Measurements from ENCODE around the gene MOSPD2.

Gene MOSPD2

DNA sequence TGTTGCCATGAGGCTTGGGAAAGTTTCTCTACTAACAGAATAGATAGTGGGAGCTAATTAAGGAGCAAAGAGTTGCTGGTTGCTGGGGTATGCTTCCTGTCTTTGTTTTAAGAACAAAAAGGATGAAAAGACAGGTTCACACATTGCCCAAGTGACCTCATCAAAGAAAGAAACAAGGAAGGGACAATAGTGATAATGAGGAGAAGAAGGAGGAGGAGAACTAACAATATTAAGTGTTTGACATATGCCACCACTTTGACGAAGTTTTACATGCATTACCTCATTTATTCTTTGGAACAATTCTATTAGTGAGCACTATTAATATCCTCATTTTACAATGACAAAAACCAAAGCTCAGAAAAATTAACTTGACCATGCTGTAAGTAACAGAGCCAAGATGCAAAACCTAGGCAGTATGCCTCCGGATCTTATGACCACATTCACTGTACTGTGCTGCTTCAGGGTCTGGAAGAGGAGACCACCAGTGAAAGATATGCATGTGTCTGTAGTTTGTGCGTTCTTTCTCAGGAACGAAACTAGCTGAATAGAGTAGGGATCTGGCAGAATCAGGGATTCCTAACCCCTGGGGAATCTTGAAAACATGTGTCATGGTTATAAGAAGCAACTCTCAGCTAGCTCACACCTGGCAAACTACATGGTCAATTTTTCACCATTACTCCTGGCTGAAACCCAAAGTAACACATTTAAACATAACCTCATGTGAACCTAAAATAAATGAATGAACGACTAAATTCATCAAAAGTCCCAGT, 83.8 kb downstream of the MOSPD2 start:
- TF ChIP-seq RAD21 (IDR thresholded peaks at IDR 0.05; ENCODE audit: low read depth), result no peak

DNA sequence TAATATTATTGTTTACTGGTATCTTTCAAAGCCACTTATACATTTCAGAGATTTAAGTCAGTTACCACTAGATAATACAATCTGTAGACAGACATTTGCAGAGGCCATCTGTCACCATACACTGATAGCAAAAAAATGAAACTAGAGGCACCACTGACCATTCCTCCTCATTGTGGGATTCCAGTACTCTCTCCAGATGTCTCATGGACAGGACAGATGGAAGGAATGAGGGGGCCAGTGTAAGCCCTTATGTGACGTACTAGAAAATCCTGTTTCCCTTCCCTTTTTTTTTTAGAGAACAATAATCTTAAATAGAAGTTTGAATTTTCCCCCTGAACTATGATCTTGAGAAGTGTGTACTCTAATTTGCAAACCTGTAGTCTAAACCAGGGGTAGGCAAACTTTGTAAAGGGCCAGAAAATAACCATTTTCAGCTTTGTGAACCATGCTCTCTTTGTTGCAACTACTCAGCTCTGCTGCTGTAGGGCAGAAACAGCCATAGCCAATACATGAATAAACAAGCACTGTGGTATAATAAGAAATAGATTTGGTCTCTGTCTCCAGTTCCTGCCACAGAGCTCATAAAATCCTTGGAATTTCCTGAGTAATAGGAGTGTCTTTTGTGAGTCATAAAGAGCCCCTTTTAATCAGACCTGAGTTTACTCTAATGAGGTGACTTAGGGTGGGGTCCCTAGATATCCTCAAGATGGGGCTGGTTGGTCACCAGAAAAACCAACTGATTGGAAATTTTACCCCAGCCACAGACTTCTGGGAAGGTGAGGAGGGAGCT, 90.4 kb downstream of the MOSPD2 start:
- TF ChIP-seq EP300 (IDR thresholded peaks at IDR 0.05; ENCODE audit: borderline replicate concordance) (no peak), CREB1 (IDR thresholded peaks at IDR 0.05; ENCODE audit: low read depth) (no peak), FOXM1 (IDR thresholded peaks at IDR 0.05; ENCODE audit: borderline replicate concordance, low read depth) (no peak), TAF1 (IDR thresholded peaks at IDR 0.05; ENCODE audit: low read depth) (no peak), CEBPB (IDR thresholded peaks at IDR 0.05) (no peak), EGR1 (IDR thresholded peaks at IDR 0.05) (no peak), TEAD4 (IDR thresholded peaks at IDR 0.05) (no peak), NFIC (IDR thresholded peaks at IDR 0.05) (no peak), TCF12 (IDR thresholded peaks at IDR 0.05; ENCODE audit: low read depth) (no peak)
- TF ChIP-seq, protein P1, sequence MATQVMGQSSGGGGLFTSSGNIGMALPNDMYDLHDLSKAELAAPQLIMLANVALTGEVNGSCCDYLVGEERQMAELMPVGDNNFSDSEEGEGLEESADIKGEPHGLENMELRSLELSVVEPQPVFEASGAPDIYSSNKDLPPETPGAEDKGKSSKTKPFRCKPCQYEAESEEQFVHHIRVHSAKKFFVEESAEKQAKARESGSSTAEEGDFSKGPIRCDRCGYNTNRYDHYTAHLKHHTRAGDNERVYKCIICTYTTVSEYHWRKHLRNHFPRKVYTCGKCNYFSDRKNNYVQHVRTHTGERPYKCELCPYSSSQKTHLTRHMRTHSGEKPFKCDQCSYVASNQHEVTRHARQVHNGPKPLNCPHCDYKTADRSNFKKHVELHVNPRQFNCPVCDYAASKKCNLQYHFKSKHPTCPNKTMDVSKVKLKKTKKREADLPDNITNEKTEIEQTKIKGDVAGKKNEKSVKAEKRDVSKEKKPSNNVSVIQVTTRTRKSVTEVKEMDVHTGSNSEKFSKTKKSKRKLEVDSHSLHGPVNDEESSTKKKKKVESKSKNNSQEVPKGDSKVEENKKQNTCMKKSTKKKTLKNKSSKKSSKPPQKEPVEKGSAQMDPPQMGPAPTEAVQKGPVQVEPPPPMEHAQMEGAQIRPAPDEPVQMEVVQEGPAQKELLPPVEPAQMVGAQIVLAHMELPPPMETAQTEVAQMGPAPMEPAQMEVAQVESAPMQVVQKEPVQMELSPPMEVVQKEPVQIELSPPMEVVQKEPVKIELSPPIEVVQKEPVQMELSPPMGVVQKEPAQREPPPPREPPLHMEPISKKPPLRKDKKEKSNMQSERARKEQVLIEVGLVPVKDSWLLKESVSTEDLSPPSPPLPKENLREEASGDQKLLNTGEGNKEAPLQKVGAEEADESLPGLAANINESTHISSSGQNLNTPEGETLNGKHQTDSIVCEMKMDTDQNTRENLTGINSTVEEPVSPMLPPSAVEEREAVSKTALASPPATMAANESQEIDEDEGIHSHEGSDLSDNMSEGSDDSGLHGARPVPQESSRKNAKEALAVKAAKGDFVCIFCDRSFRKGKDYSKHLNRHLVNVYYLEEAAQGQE (IDR thresholded peaks at IDR 0.05; ENCODE audit: low read depth), result no peak
- TF ChIP-seq, protein P2, sequence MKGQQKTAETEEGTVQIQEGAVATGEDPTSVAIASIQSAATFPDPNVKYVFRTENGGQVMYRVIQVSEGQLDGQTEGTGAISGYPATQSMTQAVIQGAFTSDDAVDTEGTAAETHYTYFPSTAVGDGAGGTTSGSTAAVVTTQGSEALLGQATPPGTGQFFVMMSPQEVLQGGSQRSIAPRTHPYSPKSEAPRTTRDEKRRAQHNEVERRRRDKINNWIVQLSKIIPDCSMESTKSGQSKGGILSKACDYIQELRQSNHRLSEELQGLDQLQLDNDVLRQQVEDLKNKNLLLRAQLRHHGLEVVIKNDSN (IDR thresholded peaks at IDR 0.05), result no peak

DNA sequence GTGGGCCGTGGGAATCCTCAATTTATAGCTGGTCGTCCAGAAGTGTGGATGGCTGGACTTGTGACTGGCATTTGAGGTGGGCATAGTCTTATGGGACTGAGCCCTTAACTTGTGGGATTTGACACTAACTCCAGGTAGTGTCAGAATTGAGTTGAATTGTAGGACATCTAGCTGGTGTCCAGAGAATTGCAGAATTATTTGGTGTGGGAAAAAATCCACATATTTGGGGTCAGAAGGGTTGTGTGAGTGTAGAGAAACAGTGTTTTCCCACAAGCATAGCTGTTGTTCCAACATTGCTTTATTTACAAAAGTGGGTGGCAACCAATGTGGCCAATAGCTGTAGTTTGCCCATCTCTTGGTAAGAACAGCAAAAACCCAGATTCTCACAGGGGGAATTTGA, 91.3 kb downstream of the MOSPD2 start:
- TF ChIP-seq, protein P1 (IDR thresholded peaks at IDR 0.05; ENCODE audit: low read depth), result no peak
- peak; percentile 29; the same call in 1 of the 2 replicates for TF ChIP-seq RAD21 (IDR thresholded peaks at IDR 0.05; ENCODE audit: low read depth)

Data from Ishikawa (cell line).